CD4-positive, alpha-beta T cell treated with Interleukin-6 for 4 hours (primary cell): Measurements from ENCODE around the gene APBB3.
A peak's percentile ranks its signal among the peaks of the same experiment; 100 is the strongest.
"Not testable (repeated sequence)": the region's sequence is repeated elsewhere in the genome, so short reads cannot be mapped to it uniquely, and the experiment has no call there.

Source experiments
- DNase-seq: peaks from one replicate; pipeline ENCODE4 v3.0.0-alpha.2; 2020; ENCODE audit warnings: mixed read lengths

Gene APBB3

GRCh38 chr5:140564196-140565023, at the start of gene APBB3, which contains the start of gene SLC35A4:
APBB3 (minus strand) TSS chr5:140564598; CDS start chr5:140564245, 353 bp downstream.
SLC35A4 (plus strand) TSS chr5:140564828; CDS start chr5:140567170, 2,342 bp downstream.
- peak; percentile 97 for DNase-seq

GRCh38 chr5:140611020-140611521, 46.7 kb upstream of the APBB3 start:
- DNase-seq, result no peak

- DNase-seq, result no peak
Observed at GRCh38 chr5:140609126-140609525, 44.7 kb upstream of the APBB3 start.

GRCh38 chr5:140608722-140609121, 44.3 kb upstream of the APBB3 start:
- DNase-seq, result no peak

GRCh38 chr5:140607031-140607430, 42.6 kb upstream of the APBB3 start:
- DNase-seq, result no peak

GRCh38 chr5:140605879-140606278, 41.5 kb upstream of the APBB3 start:
- DNase-seq, result no peak

GRCh38 chr5:140603734-140604133, 39.3 kb upstream of the APBB3 start:
- no peak for DNase-seq

GRCh38 chr5:140603446-140603698, 39.0 kb upstream of the APBB3 start:
- DNase-seq, result not testable (repeated sequence)

- DNase-seq, result no peak
Observed at GRCh38 chr5:140602147-140602546, 37.7 kb upstream of the APBB3 start.

- no peak for DNase-seq
Observed at GRCh38 chr5:140600096-140600495, 35.7 kb upstream of the APBB3 start.

- DNase-seq, result no peak
Observed at GRCh38 chr5:140598836-140599235, 34.4 kb upstream of the APBB3 start.

- no peak for DNase-seq
Observed at GRCh38 chr5:140596321-140596741, 31.9 kb upstream of the APBB3 start.

GRCh38 chr5:140595538-140596300, 31.3 kb upstream of the APBB3 start:
- no peak for DNase-seq

- no peak for DNase-seq
Observed at GRCh38 chr5:140594169-140594568, 29.8 kb upstream of the APBB3 start.

GRCh38 chr5:140593070-140593469, 28.7 kb upstream of the APBB3 start:
- not testable (repeated sequence) for DNase-seq

- no peak for DNase-seq
Observed at GRCh38 chr5:140591747-140592372, 27.5 kb upstream of the APBB3 start.

- DNase-seq, result no peak
Observed at GRCh38 chr5:140590861-140591260, 26.5 kb upstream of the APBB3 start.

GRCh38 chr5:140588311-140589070, 24.1 kb upstream of the APBB3 start:
- DNase-seq, result no peak

GRCh38 chr5:140587495-140587894, 23.1 kb upstream of the APBB3 start:
- DNase-seq, result no peak

- not testable (repeated sequence) for DNase-seq
Observed at GRCh38 chr5:140579188-140579747, 14.9 kb upstream of the APBB3 start.

- no peak for DNase-seq
Observed at GRCh38 chr5:140576776-140577201, 12.4 kb upstream of the APBB3 start.

GRCh38 chr5:140575309-140575708, 10.9 kb upstream of the APBB3 start:
- DNase-seq, result no peak
